Measurements from ENCODE around the gene KMO. TPM values are rescaled to one million over a fixed set of nuclear protein-coding genes. Genes with fewer than 3 reads are reported as not detected.
A peak's percentile ranks its signal among the peaks of the same experiment; 100 is the strongest.

The KMO gene
- polyA plus RNA-seq, 12 donors, result 0.15 to 0.61 (median 0.28) TPM; not detected in 2

GRCh38 chr1:241536304-241536703 is 4.1 kb downstream of the KMO start:
- no peak for DNase-seq

- DNase-seq, result no peak
Observed at GRCh38 chr1:241536969-241537368, 4.8 kb downstream of the KMO start.

- no peak for DNase-seq
Observed at GRCh38 chr1:241542199-241542907, 10.2 kb downstream of the KMO start.

GRCh38 chr1:241548008-241548407 is 15.8 kb downstream of the KMO start:
- no peak for DNase-seq

DNA sequence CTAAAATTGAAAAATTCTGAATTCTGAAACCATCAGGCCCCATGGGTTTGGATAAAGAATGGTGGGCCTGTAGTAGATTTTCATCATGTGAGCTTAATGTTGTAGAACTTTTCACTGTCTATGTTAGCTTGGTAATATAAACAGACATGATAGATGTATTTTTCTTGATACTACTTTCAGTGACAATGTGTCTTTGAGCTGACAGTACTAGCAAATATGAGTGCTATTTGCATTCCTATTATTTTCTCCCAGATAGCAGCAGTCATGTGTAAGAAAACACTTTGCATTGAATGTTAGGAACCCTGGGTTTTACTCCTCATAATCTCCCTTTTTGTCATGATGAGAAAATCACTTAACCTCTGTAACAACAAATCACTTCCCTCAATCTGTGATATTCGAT is 18.1 kb downstream of the KMO start:
- DNase-seq, result no peak

GRCh38 chr1:241551759-241552638 is 19.8 kb downstream of the KMO start:
- peak; percentile 10 for DNase-seq

GRCh38 chr1:241553886-241554592 is 21.9 kb downstream of the KMO start:
- no peak for DNase-seq

GRCh38 chr1:241555526-241555925 is 23.3 kb downstream of the KMO start:
- DNase-seq, result no peak

GRCh38 chr1:241557031-241557430 is 24.9 kb downstream of the KMO start:
- no peak for DNase-seq

DNA sequence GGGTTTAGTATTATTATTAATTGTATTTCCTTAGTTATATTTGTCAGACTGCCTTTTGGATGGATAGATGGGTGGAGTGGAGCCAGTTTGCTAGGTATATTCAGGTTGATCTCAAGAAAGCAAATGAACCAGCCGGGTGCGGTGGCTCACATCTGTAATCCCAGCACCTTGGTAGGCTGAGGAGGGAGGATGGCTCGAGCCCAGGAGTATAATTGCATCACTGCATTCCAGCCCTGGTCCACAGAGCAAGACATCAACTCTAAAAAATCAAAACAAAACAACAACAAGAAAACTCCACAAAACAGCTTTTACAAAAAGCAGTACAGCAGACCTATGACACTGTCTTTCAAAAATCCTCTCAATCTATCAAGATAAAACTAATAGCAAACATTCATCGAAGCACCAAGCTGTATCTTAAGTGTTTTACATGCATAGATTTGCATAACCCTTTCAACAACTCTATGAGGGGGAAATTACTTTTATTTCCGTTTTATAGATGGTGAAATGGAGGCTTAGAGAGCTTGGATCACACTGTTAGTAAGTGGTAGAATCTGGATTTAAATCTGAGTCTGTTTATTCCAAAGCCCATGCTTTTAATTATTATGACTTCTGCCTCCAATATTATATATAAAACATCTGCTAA is 25.5 kb downstream of the KMO start:
- DNase-seq, result no peak

DNA sequence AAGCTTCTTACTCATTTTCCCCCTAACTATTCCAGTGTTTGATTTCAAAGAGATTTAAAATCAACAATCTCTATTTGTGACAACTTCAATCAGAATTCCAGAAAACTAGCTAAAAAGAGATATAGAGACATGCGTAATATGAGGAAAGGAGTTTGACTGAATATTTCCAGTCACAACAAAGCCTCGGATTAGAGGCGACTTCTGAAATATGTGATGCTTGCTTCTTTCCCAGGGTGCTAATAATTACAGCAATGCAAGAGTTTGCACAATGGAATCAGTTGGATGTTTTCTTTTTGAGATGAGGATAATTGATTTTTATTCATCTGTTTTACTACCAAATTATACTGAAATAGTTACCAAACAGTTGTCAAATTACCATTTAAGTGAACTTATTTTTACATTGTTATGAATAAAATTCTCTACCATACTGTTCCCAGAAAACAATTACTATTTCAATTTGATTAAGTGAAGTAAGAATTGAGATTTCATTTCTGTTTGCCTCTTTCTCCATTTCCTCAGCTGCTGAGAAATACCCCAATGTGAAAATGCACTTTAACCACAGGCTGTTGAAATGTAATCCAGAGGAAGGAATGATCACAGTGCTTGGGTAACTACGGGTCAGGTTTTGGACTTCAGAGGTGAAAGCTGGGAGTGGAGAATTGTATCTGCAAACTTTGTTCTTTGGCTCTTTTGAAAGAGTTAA is 28.1 kb downstream of the KMO start:
- no peak for DNase-seq

DNA sequence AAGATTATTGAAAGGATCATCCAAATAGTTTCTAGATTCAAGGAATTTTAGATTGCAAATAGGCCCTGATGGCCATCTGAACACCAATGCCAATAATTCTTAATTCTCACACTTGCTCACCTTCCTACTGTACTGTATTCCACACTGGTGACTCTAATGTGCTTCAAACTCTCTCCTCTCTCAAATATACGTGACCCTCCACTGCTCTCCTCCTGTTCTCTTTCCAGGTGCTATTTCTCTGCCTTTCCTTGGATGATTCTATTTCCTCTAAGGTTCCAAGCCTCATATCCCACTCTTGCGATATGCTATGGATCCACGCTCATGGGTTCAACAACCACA is 28.6 kb downstream of the KMO start:
- no peak for DNase-seq

GRCh38 chr1:241569848-241570247 is 37.7 kb downstream of the KMO start:
- no peak for DNase-seq

- DNase-seq, result no peak
Observed at GRCh38 chr1:241574154-241574553, 42.0 kb downstream of the KMO start.

GRCh38 chr1:241579434-241579833 is 47.3 kb downstream of the KMO start:
- no peak for DNase-seq

GRCh38 chr1:241582921-241583321 is 50.7 kb downstream of the KMO start:
- DNase-seq, result no peak

DNA sequence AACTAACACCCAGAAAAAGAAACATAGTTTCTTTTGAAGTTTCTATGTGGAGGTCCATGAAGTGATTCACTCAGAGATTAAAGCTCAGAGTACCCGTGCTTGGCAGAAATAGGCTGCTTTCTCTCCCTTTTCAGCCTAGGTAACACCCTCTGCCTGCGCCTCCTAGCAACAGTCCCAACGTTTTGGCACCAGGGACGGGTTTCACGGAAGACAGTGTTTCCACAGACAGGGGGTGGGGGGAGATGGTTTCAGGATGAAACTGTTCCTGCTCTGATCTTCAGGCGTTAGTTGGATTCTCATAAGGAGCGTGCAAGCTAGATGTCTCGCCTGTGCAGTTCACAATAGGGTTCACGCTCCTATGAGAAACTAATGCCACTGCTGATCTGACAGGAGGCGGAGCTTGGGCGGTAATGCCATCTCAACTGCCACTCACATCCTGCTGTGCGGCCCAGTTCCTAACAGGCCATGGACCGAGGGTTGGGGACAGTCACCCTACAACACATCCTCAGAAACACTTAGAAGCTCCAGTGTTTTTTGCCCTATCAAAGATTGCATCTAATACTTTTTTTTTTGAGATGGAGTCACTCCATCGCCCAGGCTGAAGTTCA is 54.8 kb downstream of the KMO start:
- no peak for DNase-seq

DNA sequence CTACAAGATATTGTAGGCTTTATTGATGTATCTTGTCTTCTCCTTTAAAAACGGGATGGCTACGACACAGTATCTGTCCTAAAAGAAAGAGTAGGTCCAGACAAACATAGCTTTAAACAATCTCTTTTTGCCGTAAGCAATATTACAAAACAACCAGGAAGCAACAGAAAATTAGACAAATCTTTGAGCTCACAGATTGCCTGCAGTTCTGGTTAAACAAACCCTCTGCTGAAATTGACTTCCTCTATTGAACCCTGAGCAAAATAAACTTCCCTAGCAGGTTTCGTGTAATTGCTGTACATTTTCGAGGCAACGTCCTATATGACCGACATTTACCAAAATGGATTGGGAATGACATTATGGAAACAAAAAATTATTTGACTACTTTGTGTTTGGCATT is 57.3 kb downstream of the KMO start:
- DNase-seq, result no peak

GRCh38 chr1:241590719-241591118 is 58.5 kb downstream of the KMO start:
- no peak for DNase-seq

DNA sequence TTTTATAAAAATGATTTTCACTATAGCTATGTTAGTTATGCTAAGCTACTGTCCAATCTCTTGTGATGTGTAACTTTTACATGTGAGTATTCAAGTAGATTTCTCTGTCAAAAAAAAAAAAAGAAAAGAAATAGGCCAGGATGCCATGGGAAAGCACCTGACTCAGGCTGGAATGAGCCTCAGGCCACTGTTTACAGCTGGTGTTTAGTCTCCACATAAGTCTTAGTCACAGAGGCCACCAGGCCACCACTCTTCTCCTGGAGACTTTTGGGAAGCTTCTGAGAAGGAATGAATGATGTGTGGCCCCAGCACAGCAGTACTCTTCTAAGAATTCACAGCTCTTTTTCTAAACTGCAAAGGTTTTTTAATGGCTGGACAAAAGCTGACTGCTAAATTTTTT is 59.1 kb downstream of the KMO start:
- DNase-seq, result no peak

DNA sequence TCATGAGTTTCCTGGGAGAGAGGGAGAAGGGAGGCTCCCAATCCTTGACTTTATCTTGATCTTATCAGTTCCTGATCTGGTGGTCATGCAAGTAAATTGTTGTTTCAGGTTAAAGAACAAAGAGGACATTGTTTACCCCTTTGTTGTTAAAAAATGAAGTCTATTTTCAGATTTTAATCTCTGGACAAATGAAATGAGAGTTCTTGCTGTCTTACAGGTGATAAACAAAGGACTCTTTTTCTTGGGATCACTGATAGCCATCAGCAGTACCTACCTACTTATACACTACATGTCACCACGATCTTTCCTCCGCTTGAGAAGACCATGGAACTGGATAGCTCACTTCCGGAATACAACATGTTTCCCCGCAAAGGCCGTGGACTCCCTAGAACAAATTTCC is 59.6 kb downstream of the KMO start:
- DNase-seq, result no peak

All from muscle of arm (tissue), 12 donors.